HG03457 (cell line): Measurements from ENCODE around the gene ENTHD1.
"Not testable (repeated sequence)": the region's sequence is repeated elsewhere in the genome, so short reads cannot be mapped to it uniquely, and the experiment has no call there.

Experiments
- ATAC-seq: cut with Tn5 transposase; IDR thresholded peaks from one replicate; pipeline ENCODE4 v1.9.1; 2021; ENCODE audit warnings: moderate number of reproducible peaks; ENCODE audit not compliant: unreplicated experiment

ENTHD1 gene

DNA sequence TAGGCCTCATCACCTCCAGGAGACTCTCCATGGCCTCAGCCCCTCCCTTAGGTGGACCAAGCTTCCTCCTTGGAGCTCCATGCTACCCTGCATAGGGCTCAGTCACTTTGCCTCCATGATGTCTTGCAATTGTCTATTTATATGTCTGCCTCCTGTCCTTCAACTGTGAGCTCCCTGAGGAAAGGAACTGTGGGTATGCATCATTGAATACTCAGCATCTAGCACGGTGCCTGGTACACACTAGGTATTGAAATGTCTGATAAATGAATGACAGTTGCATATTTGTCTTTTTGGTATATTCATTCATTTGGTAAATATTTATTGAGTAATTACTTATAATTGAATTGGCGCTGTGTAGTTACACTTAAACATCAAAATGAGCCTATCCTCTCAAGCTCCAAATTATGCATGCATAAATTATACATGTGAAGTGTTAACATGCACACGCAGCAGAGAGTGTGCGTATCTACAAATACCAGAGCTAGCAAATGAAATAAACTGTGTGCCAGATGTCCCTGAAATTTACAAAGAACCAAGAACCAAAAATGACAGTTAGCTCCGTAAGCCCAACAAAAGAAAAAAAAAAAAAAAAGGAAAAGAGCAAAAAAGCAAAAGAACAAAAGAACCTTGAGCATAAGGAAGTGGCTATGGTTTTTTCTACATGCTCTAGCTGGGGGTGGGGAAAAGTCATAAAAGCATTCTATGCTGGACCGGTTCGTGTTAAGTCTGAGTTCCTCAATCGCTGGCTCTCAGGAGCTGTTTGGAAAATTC is 32.5 kb upstream of the ENTHD1 start:
- no peak for ATAC-seq

DNA sequence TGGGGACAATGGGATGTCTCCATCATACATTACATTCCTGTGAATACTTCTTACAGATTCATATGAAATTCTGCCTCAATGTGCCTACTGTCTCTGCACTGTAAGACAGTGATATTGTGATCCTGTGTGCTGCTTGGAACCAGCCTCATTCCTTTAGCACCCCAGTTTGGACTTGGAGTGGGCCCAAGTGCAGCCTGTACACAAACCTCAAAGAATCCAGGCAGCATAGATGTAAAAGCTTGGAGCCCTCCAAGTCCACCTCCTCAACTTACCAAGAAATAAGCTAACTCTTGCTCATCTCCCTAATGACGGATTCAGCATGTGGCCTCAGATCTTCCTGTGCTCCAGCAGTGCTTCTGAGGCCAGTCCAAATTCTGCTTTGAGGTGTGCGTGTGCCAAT is 31.7 kb upstream of the ENTHD1 start:
- ATAC-seq: no peak

DNA sequence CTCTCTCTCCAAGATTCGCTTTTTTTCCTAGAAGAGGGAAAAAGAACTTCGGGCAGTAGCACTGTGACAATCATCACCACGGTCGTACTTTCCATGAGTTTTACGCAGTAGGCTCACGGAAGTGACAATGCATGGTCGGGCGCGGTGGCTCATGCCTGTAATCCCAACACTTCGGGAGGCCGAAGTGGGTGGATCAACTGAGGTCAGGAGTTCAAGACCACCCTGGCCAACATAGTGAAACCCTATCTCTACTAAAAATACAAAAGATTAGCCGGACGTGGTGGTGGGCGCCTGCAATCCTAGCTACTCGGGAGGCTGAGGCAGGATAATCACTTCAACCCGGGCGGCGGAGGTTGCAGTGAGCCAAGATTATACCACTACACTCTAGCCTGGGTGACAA is 30.7 kb upstream of the ENTHD1 start:
- ATAC-seq: no peak

DNA sequence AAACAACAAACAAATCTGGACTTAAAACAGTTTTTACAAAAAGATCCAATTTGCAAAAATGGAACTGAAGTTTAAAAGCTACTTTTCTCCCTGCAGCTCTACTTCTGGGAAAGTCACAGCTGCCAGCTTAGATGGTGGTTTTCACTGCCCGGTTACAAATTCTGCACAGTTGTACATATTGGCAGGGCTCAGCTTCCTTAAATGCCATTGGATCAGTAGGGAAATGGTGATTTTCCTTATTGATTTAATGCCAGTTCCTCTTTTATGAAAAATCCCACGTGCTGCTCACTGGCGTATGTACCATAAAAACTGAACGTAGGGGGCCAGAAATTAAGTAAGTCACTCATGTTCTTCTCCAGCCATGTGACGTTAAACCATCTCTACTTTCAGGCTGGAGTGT is 30.1 kb upstream of the ENTHD1 start:
- no peak for ATAC-seq

DNA sequence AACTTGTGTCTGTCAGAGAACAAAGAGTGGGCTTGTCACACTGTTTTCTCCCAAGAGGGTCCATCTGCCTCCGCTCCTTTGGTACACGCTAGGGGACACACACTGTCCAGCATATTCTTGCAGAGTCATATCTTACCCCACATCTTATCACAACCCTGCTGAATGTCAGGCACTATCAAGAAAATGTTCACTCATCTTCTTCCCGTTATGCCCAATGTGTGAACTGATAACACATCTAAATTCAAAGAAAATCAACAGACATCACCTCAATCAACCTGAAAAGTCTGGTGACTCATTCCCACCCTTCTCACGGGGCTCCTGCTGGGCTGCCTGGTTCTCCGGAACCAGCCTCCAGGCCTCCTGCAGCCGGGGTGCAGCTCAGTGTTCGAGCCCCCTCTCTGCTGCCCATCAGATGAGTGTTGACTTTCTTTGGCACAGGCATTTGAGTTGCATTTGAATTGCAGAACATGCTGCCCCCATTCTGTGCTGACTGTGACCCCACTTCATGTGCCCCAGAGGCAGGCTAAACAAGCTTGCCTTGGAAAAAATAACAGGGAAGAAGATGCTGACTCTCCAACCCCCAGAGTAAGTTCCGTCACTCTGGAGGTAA is 26.7 kb upstream of the ENTHD1 start:
- ATAC-seq: no peak

- no peak for ATAC-seq
Observed at GRCh38 chr22:39917776-39918495, 24.4 kb upstream of the ENTHD1 start.

DNA sequence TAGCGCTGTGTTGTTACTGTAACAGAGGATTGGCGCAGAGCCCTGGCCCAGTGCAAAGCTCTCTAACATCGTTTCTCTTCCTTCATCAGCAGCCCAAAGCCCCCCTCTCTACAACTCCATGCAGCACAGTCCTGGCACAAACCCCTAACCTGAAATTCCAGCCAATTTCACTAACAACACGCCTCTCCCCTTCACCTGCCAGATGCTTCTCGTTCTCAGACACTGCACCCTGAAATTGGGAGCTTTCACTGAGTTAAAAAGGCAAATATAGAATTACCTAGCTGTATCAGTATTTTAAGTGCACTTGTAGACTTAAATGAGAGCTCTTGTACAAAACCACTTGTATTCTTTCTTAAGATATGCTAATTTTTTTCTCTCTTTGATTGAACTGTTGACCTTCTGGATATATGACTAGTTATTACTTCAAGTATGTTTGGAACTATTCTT is 23.7 kb upstream of the ENTHD1 start:
- ATAC-seq: no peak

- ATAC-seq: no peak
Observed at GRCh38 chr22:39916496-39916895, 22.9 kb upstream of the ENTHD1 start.

- ATAC-seq: no peak
Observed at GRCh38 chr22:39915295-39915726, 21.8 kb upstream of the ENTHD1 start.

DNA sequence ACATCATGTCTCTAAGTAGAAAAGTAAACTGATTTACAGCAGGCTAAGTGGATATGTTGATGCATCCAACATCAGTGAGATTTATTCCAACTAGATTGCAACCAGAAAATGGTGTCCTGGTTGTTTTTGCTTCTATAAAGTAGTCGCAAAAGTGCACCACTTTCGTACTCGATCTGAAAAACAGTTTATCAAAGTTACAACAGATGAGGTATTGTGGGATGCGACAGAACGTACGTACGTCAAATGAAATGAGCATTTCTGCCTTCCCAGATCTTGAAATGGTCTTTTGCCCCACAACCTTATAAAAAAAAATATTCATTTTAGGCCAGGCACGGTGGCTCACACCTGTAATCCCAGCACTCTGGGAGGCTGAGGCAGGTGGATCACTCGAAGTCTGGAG is 21.0 kb upstream of the ENTHD1 start:
- ATAC-seq: no peak

DNA sequence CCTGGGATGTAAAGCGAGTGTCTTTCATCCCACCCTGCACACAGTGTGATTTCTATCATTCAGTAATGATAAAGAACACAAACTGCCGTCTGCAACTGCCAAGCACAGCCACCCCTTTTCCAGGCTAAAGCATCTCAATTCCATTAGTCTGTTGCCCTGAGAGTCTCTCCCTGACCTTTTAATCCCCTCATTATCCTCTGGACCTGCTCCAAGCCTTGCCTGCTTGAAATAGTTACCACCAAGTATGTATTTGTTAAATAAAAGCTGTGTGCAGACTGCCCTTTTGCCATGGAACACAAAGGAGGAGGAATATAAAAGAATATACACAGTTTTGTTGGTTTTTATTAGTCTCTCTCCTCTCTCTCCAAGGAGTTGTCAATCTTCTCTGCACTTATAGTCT is 20.3 kb upstream of the ENTHD1 start:
- no peak for ATAC-seq

- no peak for ATAC-seq
Observed at GRCh38 chr22:39913321-39913720, 19.8 kb upstream of the ENTHD1 start.

DNA sequence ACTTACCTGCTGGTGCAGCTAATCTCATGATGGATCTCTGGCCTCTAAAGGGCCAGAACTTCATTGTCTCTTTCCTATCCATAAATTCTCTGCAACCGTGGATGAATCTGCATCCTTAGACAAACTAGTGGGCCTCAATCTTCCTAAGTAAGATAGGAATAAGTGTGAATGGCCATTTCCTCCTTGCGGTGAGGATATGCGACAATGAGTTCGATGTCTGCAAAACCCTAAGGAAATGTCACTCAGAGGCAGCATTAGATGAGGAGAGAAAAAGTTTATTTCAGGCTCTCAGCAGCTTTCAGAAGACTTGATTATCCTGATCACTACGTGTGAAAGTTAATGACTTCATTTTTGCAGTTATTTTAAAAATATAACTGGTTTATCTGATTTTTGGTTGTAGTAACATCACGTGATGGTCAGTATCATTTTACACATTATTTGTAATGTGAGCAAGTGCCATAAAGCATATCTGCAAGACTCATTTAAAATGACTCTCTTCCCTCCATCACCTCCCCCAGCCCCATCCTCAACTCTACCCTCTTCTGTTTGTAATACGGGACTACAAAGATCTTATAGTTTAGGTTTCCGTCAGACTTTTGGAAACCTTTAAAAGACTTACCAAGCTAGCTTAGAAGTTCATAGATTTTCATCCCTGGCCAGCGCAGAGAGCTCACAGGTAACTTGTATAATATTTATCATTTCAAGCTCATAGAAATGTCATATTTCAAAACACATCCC is 17.5 kb upstream of the ENTHD1 start:
- no peak for ATAC-seq

DNA sequence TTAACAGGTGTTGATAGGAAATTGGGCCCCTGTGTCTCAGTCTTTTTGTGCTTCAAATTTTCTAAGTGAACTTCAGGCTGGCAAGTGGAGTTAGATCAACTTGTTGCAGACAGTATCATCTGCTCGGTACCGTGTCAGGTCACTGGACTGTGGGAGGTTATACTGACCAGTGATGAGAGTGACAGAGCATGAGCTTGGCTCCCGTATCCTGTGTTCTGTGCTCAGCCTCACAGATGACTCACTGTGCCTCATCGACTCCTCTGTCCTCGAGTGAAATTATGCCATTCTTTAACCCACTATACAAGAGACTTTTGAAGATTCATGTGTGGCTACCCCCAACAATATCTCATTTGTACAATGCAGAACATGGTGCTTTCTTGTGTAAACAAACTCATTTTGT is 15.2 kb upstream of the ENTHD1 start:
- no peak for ATAC-seq

- no peak for ATAC-seq
Observed at GRCh38 chr22:39908136-39908535, 14.6 kb upstream of the ENTHD1 start.

- no peak for ATAC-seq
Observed at GRCh38 chr22:39907605-39908097, 14.1 kb upstream of the ENTHD1 start.

GRCh38 chr22:39907047-39907446 is 13.5 kb upstream of the ENTHD1 start:
- no peak for ATAC-seq

DNA sequence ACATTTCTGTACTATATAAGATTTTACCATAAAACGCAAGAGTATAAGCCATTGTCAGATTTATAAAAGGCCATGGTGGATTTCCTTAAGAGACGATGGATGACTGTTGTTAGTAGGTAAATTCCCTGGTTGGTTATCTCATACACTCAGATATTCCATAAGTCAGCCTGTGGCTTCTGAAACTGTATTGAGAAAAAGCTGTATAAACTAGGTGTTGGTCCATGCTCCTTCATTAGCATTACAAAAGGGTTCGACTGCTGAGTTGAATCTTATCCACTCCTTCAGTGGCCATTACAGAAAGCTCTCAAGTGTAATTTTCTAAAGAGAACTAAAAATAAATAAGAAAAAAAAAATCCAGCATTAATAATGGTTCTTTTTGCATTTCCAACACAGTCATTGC is 12.6 kb upstream of the ENTHD1 start:
- no peak for ATAC-seq

GRCh38 chr22:39905687-39906086 is 12.1 kb upstream of the ENTHD1 start:
- no peak for ATAC-seq

- ATAC-seq: no peak
Observed at GRCh38 chr22:39904862-39905261, 11.3 kb upstream of the ENTHD1 start.

DNA sequence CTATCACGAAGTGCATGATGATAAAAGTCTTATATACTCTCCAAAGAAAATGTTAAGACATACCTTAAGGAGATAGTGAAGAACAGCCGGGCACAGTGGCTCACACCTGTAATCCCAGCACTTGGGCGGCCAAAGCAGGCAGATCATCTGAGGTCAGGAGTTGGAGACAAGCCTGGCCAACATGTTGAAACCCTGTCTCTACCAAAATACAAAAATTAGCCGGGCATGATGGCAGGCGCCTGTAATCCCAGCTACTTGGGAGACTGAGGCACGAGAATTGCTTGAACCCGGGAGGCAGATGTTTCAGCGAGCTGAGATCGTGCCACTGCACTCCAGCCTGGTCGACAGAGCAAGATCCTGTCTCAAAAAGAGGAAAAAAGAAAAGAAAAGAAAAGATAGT is 10.5 kb upstream of the ENTHD1 start:
- ATAC-seq: not testable (repeated sequence)
